RWPE1 (cell line): ENCODE measurements around the gene MAG.
A peak's percentile ranks its signal among the peaks of the same experiment; 100 is the strongest.

Experiments used
- CTCF ChIA-PET: fragments of 350-600 bp; sonication (Branson Sonifier 250); formaldehyde crosslinking; extraction: SDS; loops from one replicate; lab custom pipeline; 2021; lab: Yijun Ruan, JAX
- POLR2A ChIA-PET: fragments of 400-600 bp; formaldehyde crosslinking; extraction: SDS; loops from one replicate; lab custom pipeline; 2020; ENCODE audit warnings: antibody characterized with exemption; ENCODE audit not compliant: low non-redundant PET; lab: Yijun Ruan, JAX
- DNase-seq: peaks from one replicate; pipeline ENCODE4 v3.0.0; 2012; ENCODE audit warnings: low spot score
- H3K27ac ChIP-seq: fragments of 450-650 bp; 2 replicates; pipeline ENCODE4 v1.5.1; 2017
- CTCF ChIP-seq: fragments of 450-650 bp; conservative IDR thresholded peaks from 2 replicates; pipeline ENCODE4 v1.5.1; 2017; ENCODE audit warnings: low read depth, mild to moderate bottlenecking

MAG gene

GRCh38 chr19:35272954-35273649 lies 18.9 kb upstream of the MAG start:
- POLR2A ChIA-PET, result interaction anchor here (0.7 kb wide), 1 partner anchor 46 kb away, joined by 3 read pairs; no protein-coding TSS in a partner anchor
- no peak for DNase-seq
- CTCF ChIA-PET, result interaction anchor here (0.5 kb wide), 1 partner anchor 201 kb away, joined by 5 read pairs; no protein-coding TSS in a partner anchor
- no peak for TF ChIP-seq CTCF
- H3K27ac ChIP-seq, result peak overlapping the region; percentile 44

- ChIA-PET CTCF (interaction anchor here (0.7 kb wide), 1 partner anchor 426 kb away, joined by 3 read pairs; no protein-coding TSS in a partner anchor), POLR2A (no interaction called here)
- DNase-seq, result no peak
- peak overlapping the region; percentile 44 for H3K27ac ChIP-seq
- TF ChIP-seq CTCF, result no peak
Measured at GRCh38 chr19:35273686-35274259, 18.2 kb upstream of the MAG start.

- DNase-seq, result no peak
- ChIA-PET CTCF (interaction anchor here (0.7 kb wide), 1 partner anchor 425 kb away, joined by 3 read pairs; no protein-coding TSS in a partner anchor), POLR2A (no interaction called here)
- H3K27ac ChIP-seq, result peak overlapping the region; percentile 44
- TF ChIP-seq CTCF, result no peak
Measured at GRCh38 chr19:35274323-35274722, 17.6 kb upstream of the MAG start.

- no peak for DNase-seq
- ChIA-PET CTCF (no interaction called here), POLR2A (no interaction called here)
- no peak for TF ChIP-seq CTCF
- no peak overlapping the region for H3K27ac ChIP-seq
Measured at GRCh38 chr19:35276706-35277281, 15.2 kb upstream of the MAG start.

GRCh38 chr19:35278578-35279284 lies 13.2 kb upstream of the MAG start:
- CTCF ChIA-PET, result no interaction called here
- TF ChIP-seq CTCF, result no peak
- POLR2A ChIA-PET, result interaction anchor here (0.5 kb wide), 1 partner anchor 31 kb away, joined by 5 read pairs; no protein-coding TSS in a partner anchor
- H3K27ac ChIP-seq, result peak overlapping the region; percentile 21
- no peak for DNase-seq

- POLR2A ChIA-PET, result interaction anchor here (0.5 kb wide), 1 partner anchor 30 kb away, joined by 5 read pairs; no protein-coding TSS in a partner anchor
- TF ChIP-seq CTCF, result no peak
- CTCF ChIA-PET, result no interaction called here
- no peak overlapping the region for H3K27ac ChIP-seq
- DNase-seq, result no peak
Measured at GRCh38 chr19:35279374-35279773, 12.6 kb upstream of the MAG start.
